Gastroesophageal sphincter (tissue), 3 donors: ENCODE measurements around the gene SLC23A2.

Experiments
- EP300 ChIP-seq: sonication (generic); formaldehyde crosslinking; IDR thresholded peaks from one replicate; pipeline ENCODE4 v1.6.1; 2017; ENCODE audit warnings: antibody characterized with exemption, mild to moderate bottlenecking
- POLR2A ChIP-seq, 2 donors: fragments of 450-650 bp; IDR thresholded peaks; one replicate each; pipeline ENCODE4 v1.6.1; 2017; ENCODE audit warnings: antibody characterized with exemption in 2 of 2, mild to moderate bottlenecking in 2 of 2, moderate library complexity in 1 of 2
- POLR2AphosphoS5 ChIP-seq: sonication (generic); formaldehyde crosslinking; IDR thresholded peaks from one replicate; pipeline ENCODE4 v1.6.1; 2017; ENCODE audit warnings: antibody characterized with exemption
- TF ChIP-seq, protein P1 (sequence below), 4 experiments: fragments of 200-600 bp in 2 of 4; fragments of 450-650 bp in 2 of 4; sonication (generic) in 1 of 4; IDR thresholded peaks; one replicate each; pipeline ENCODE4 v1.5.1; 2017 to 2019; ENCODE audit warnings: antibody characterized with exemption in 4 of 4, mild to moderate bottlenecking in 2 of 4, moderate library complexity in 2 of 4

DNA sequence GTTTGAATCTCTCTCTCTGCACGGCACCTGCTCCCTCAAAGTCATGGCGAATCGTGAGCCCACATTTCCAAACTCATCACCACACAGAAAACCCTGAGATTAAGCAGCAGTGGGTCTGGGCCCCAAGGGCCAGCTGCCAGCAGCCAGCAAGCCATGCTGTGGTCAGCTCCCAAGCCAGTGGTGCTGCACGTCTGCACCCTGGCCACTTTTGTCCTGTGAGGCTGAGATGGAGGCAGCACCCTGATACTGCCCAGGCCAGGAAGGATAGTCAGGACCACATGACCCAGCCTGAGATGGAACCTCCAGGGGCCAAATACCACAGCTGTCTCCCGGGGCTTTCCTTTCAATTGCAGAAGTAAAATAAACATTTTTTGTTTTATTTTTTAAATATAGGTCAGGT lies 185.7 kb downstream of the SLC23A2 start:
- TF ChIP-seq, protein P1, sequence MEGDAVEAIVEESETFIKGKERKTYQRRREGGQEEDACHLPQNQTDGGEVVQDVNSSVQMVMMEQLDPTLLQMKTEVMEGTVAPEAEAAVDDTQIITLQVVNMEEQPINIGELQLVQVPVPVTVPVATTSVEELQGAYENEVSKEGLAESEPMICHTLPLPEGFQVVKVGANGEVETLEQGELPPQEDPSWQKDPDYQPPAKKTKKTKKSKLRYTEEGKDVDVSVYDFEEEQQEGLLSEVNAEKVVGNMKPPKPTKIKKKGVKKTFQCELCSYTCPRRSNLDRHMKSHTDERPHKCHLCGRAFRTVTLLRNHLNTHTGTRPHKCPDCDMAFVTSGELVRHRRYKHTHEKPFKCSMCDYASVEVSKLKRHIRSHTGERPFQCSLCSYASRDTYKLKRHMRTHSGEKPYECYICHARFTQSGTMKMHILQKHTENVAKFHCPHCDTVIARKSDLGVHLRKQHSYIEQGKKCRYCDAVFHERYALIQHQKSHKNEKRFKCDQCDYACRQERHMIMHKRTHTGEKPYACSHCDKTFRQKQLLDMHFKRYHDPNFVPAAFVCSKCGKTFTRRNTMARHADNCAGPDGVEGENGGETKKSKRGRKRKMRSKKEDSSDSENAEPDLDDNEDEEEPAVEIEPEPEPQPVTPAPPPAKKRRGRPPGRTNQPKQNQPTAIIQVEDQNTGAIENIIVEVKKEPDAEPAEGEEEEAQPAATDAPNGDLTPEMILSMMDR (IDR thresholded peaks at IDR 0.05), result no peak
- TF ChIP-seq POLR2AphosphoS5, result no peak
- TF ChIP-seq POLR2A (IDR thresholded peaks at IDR 0.05), result no peak
- TF ChIP-seq EP300, result no peak
